ENCODE measurements around the gene SPNS3.

SPNS3 gene

DNA sequence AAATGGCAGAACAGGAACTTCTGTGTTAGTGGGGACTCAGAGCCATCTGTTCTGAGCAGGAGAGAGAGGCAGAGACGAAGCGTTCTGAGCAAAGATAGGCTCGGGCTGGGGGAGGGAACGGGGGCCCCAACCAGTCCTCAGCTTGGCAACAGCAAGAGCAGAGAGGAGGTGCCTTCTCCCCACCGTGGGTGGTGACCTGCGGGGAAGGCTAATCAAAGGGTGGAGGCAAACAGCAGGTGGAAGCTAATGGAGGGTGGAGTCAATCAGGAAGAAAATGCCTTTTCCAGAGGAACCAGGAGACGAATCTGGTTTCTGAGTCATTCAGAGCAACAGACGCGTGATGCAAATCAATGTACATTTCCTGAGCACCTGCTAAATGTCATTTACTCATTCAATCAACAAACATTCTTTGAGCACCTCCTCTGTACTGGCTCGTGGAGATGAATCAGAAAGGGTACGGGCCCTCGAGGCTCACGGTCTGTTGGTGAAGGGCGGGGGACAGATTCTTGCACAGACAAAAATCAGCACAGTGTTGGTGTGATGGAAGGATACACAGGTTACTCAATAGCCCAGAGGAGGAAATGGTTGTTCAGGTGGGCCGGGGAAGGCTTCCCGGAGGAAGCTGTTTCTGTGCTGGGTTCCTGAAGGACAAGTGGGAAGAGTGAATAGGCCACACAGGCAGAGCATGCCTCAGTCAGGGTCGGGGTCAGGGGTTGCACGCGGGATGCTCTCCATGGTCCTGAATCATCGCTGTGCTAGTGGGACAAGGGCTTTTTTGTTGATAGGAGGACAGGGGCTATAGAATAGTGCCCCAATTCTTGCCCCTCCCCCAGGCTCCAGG is 59.2 kb downstream of the SPNS3 start:
- no peak for DNase-seq (ENCODE audit: low spot score)
- TF ChIP-seq, protein P1, sequence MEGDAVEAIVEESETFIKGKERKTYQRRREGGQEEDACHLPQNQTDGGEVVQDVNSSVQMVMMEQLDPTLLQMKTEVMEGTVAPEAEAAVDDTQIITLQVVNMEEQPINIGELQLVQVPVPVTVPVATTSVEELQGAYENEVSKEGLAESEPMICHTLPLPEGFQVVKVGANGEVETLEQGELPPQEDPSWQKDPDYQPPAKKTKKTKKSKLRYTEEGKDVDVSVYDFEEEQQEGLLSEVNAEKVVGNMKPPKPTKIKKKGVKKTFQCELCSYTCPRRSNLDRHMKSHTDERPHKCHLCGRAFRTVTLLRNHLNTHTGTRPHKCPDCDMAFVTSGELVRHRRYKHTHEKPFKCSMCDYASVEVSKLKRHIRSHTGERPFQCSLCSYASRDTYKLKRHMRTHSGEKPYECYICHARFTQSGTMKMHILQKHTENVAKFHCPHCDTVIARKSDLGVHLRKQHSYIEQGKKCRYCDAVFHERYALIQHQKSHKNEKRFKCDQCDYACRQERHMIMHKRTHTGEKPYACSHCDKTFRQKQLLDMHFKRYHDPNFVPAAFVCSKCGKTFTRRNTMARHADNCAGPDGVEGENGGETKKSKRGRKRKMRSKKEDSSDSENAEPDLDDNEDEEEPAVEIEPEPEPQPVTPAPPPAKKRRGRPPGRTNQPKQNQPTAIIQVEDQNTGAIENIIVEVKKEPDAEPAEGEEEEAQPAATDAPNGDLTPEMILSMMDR (IDR thresholded peaks at IDR 0.05; ENCODE audit: extremely low read depth, missing control alignments): no peak

- DNase-seq (ENCODE audit: low spot score): peak; percentile 71
- TF ChIP-seq, protein P1 (IDR thresholded peaks at IDR 0.05; ENCODE audit: extremely low read depth, missing control alignments): no peak
Observed at GRCh38 chr17:4497101-4497824, 63.5 kb downstream of the SPNS3 start.

DNA sequence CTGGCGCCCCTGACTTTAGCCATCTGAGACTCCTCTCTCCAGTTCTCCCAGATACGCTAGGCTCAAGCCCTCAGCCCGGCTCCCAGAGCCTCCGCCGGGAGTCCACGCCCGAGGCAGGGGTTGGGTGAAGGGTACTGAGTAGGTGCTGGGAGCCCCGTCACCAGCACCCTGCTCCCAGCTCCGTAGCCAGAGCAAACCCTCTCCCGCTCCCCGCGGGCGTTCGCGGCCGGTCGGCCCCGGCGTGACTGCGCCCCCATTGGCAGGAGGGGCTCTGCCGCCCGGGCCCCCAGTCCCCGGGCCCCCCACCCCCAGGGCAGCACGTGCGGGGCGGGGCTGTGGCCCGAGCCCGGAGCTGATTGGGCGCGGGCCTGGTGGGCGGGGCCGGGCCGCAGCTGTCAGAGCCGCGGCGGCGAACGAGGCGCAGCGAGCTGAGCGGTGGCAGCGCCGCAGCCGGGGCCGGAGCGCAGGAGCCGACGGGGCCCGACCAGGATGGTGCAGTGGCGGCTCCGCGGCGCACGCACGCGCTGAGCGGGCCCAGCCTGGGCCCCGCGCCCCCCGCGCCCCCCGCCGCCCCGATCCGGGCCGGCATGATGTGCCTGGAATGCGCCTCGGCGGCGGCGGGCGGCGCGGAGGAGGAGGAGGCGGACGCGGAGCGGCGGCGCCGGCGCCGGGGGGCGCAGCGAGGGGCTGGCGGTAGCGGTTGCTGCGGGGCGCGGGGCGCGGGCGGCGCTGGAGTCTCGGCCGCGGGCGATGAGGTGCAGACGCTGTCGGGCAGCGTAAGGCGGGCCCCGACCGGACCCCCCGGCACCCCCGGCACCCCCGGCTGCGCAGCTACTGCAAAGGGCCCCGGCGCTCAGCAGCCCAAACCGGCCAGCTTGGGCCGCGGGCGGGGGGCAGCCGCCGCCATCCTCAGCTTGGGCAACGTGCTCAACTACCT is 65.0 kb downstream of the SPNS3 start, which contains the start of gene SPNS2:
Gene SPNS2, plus strand, starts transcription at position 421 of the 937 bp plus-strand sequence. Its CDS starts 167 bp downstream, at position 588.
- peak; percentile 94 for DNase-seq (ENCODE audit: low spot score)
- TF ChIP-seq, protein P1 (IDR thresholded peaks at IDR 0.05; ENCODE audit: extremely low read depth, missing control alignments): no peak

GRCh38 chr17:4499431-4500190 is 65.9 kb downstream of the SPNS3 start:
- DNase-seq (ENCODE audit: low spot score): peak; percentile 55
- TF ChIP-seq, protein P1 (IDR thresholded peaks at IDR 0.05; ENCODE audit: extremely low read depth, missing control alignments): no peak

DNA sequence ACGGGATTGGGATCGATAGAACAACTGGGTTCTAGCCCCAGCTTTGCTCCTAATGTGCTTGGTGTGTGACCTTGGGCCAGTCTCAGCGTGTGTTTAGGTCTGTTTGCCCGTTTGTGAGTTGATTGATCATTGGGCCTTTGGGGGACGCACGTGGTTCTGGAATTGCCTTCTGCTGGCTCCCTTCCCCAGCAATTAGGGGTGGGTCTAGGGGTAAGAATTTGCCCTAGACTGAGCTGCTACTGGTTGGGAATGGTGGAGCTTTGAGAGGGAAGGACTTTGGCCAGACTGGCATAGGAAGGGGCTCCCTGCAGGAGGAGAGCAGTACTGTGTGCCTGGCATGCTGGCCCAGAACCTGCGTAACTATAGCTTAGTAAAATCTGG is 66.4 kb downstream of the SPNS3 start:
- no peak for DNase-seq (ENCODE audit: low spot score)

More for the DNA sequence above, 66.4 kb downstream of the SPNS3 start:
- TF ChIP-seq, protein P1 (IDR thresholded peaks at IDR 0.05; ENCODE audit: extremely low read depth, missing control alignments): no peak
